Skin of body (tissue), 2 donors: ENCODE data around the gene FGGY. TPM values are rescaled to one million over a fixed set of nuclear protein-coding genes. Genes with fewer than 3 reads are reported as not detected.

Experiments used
- DNase-seq: peaks from one replicate; lab custom pipeline; 2025; lab: John Stamatoyannopoulos, UW
- total RNA-seq: library from RNA; depleted of rRNA; stranded (reverse); fragments of >200 nt; gene quantifications from one replicate; pipeline ENCODE4 v1.2.3, GENCODE V29; 2014

Gene FGGY
- total RNA-seq, 1 donor from 2014 or later, result 24.9 TPM

GRCh38 chr1:59383963-59384362 lies 87.1 kb downstream of the FGGY start:
- no peak for DNase-seq

GRCh38 chr1:59384443-59384842 lies 87.5 kb downstream of the FGGY start:
- no peak for DNase-seq

GRCh38 chr1:59388191-59388590 lies 91.3 kb downstream of the FGGY start:
- DNase-seq, result no peak

- no peak for DNase-seq
These were observed 93.0 kb downstream of the FGGY start for GRCh38 chr1:59389847-59390246.

- DNase-seq, result no peak
These were observed 93.4 kb downstream of the FGGY start for GRCh38 chr1:59390307-59390706.

GRCh38 chr1:59391212-59392179 lies 94.6 kb downstream of the FGGY start:
- no peak for DNase-seq

- DNase-seq, result peak; percentile 96
These were observed 96.6 kb downstream of the FGGY start for GRCh38 chr1:59393211-59394180.

- no peak for DNase-seq
These were observed 98.0 kb downstream of the FGGY start for GRCh38 chr1:59394706-59395425.

- DNase-seq, result no peak
These were observed 99.5 kb downstream of the FGGY start for GRCh38 chr1:59396387-59396786.

- no peak for DNase-seq
These were observed 100.4 kb downstream of the FGGY start for GRCh38 chr1:59397139-59397858.

GRCh38 chr1:59399642-59400041 lies 102.7 kb downstream of the FGGY start:
- DNase-seq, result no peak

GRCh38 chr1:59401581-59401980 lies 104.7 kb downstream of the FGGY start:
- no peak for DNase-seq

- peak; percentile 85 for DNase-seq
These were observed 107.9 kb downstream of the FGGY start for GRCh38 chr1:59404796-59405195.

GRCh38 chr1:59406437-59407164 lies 109.7 kb downstream of the FGGY start:
- DNase-seq, result no peak

- no peak for DNase-seq
These were observed 111.8 kb downstream of the FGGY start for GRCh38 chr1:59408608-59409240.

- no peak for DNase-seq
These were observed 112.7 kb downstream of the FGGY start for GRCh38 chr1:59409549-59409948.

GRCh38 chr1:59409986-59410385 lies 113.1 kb downstream of the FGGY start:
- no peak for DNase-seq

GRCh38 chr1:59410457-59410856 lies 113.6 kb downstream of the FGGY start:
- no peak for DNase-seq

GRCh38 chr1:59411147-59411546 lies 114.3 kb downstream of the FGGY start:
- DNase-seq, result no peak
